NCI-H146 (cell line): ENCODE measurements around the gene AIMP2.
"Not testable (repeated sequence)": the region's sequence is repeated elsewhere in the genome, so short reads cannot be mapped to it uniquely, and the experiment has no call there.

Experiments
- DNase-seq: peaks from one replicate; lab custom pipeline; 2025; lab: John Stamatoyannopoulos, UW

Gene AIMP2

DNA sequence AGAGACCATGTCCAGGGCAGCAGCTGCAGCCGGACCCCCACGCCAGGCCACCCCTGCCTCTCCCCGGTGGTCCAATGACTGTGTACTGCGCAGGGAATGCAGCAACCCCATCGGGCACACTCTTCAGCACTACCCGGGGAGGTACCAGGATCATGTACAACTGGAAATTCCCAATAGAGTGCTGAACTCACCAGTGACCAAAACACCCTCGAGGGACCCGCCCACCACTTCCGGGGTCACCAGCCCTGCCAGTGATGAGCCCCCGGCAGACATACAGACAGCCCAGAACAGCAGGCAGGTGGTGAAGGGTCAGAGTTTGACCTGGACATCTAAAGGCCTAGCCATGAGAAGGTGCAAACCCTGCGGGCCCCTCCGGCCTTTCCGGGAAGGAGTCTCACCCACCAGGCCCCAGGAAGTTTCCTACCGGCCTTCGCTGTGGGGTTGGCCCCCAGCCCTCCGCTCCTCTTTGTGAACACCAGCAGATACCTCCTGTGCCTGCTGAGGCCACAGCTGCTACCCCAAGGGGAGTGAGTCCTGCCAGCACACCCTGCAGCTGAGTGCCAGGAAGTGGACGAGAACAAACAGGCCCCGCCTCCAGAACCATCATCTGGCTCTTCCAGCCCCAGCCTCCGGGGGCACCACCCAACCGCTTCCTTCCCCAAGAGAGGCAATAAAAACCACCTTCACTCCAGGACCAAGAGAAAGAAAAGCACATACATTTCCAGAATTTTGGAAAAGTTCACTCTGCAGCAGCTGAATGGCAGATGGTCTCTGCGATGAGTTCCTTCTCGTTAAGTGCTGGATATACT is 17.1 kb downstream of the AIMP2 start:
- peak; percentile 34 for DNase-seq

DNA sequence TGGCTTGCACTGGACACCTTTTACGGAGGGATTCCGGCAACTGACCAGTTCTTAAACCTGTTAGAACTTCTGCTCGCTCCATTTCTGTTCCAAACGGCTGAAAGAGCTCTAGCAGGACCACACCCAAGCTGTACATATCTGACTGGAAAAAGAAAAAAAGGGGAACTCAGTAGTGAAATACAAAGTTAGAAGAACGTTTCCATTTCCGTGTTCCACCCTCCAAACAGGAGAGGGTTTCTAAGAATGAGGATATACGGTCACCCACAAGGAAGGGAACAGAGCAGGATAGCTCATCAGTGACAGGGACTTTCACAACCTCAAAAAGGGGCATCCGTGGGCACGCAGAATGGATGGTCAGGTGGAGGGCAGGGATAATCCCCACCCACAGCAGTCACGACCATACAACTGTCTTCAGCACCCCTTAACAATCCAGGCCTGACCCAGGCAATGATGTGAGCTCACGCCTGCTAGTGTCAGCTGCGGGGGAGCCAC is 17.8 kb downstream of the AIMP2 start:
- no peak for DNase-seq

DNA sequence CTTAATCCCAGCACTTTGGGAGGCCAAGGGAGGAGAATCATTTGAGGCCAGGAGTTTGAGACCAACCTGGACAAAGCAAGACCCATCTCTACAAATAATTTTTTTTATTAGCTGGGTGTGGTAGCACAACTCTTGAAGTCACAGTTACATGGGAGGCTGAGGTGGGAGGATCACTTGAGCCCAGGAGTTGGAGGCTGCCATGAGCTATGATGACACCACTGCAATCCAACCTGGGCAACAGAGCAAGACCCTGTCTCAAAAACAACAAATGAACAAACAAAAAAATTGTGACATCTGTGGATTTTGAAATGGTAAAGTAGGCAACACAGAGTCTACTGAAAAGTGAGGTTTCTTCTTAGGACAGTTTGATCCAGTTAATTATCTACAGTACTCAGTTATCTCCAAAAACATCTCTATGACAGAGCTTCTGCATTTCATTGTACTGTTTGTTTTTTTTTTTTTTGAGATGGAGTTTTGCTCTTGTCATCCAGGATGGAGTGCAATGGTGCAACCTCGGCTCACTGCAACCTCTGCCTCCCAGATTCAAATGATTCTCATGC is 18.8 kb downstream of the AIMP2 start:
- no peak for DNase-seq

DNA sequence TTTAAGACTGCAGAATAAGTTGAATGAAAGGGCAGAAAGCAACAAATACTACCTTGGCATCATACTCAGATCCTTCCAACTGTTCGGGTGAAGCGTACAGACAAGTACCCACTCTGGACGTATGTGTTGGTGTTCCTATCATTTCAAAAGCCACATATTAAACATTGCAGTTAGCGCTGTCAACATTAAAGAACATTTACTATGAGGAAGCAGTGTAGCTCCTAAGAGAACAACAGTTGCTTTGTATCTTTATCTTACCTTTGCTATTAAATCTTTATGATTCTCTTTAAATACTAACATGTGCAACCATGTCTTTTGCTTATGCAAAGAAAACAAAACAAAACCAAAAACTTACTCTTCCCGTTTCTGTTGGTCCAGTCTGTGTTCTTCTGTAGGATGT is 19.5 kb downstream of the AIMP2 start:
- DNase-seq: no peak

DNA sequence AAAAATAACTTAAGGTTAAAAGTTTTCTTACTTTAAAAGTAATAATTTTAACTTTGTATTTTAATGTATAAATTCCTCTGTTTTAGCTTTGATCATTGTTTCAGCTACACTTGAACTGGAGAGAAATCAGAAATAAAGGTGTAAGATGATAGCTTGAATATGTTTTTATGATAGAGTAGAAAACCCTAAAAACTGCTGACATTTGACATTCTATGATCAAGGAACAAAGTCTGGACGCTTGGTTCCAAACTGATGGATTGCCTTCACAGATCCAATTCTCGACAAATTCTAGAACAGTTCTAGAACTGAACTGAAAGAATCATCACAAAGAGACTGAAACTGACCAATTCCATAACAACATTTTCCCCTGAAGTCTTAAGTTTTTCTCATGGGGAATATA is 21.9 kb downstream of the AIMP2 start, which contains the start of gene ANKRD61:
TSS of gene ANKRD61 (plus strand) at position 389 of the 400 bp plus-strand sequence. CDS start at position 389, 0 bp downstream.
- no peak for DNase-seq

DNA sequence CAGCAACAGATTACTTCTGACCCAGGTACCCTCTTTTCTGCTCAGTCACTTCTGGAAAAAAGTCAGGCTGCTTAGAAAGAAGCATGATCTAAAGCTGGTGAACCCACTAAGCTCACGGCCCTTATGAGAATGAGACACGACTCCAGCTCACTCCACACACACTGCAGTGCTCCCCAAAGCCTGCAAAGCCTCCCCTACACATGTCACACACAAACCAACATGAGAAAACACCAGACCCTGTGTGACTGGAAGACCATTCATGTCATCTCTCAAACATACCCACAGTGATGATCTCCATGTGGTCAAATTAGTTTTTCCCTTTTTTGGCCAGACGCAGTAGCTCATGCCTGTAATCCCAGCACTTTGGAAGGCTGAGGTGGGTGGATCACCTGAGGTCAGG is 22.5 kb downstream of the AIMP2 start:
- DNase-seq: no peak

DNA sequence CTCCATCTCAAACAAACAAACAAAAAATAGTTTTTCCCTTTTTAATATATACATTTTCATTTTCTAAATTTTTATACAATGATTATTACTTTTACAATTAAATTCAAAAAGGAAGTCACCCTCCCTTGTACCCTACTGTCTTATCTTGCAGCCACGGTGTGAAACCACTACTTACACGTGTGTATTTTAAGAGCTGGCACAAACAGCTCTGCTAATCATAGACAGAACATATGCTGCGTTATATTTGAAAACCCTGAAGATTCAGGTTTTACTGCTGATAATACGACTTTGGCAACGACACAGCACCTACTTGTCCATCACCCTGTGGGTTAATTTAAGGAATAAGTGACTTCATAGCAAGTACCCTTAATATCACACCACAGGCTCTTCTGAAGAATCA is 23.1 kb downstream of the AIMP2 start:
- DNase-seq: no peak

DNA sequence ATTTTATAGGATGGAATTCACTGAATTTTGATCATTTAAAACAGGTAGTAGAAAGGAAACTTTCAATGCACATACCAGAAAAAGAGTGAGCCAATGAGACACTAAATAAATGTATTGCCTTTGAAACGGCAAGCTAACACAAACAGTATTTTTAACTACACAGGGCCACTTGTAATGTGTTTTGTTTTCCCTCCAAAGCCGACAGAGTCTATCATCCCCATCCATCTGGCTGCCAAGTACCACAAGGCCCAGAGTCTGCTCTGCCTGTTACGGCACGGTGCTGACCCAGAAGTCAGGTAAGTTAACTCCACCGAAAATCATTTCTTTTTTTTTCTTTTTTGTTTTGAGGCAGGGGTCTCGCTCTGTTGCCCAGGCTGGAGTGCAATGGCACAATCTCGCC is 23.6 kb downstream of the AIMP2 start:
- no peak for DNase-seq

DNA sequence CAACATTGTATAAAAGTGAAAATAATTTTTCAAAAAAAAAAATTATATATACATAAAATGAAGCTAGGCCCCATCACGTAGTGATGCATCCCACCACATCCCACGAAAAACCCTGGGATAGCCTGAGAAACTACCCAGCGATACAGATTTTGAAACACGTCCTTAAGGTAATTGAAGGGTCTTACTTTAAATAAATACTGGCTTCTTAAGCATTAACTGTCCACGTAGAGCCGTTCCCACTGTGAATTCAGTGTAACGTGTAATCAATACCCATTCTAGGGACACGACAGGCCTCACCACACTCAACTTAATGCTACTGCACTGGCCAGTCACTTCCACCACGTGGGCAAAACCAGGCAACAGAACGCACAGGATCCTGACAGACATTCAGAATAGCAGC is 26.1 kb downstream of the AIMP2 start:
- no peak for DNase-seq

DNA sequence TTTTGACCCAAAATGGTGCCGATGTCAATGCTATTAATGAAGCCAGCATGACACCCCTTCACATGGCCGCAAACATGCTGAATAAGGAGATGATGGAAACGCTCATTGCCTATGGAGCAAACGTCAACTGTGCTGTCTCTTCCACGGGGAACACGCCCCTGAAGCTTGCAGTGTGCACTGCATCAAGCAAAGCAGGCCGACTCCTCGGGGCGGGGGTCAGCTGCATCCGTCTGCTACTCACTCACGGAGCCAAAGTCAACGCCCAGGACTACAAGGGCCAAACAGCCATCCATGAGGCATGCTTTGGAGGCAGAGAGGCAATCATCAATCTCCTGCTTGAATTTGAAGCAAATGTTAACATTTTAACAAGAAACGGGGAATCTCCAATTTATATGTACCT is 26.6 kb downstream of the AIMP2 start:
- no peak for DNase-seq

DNA sequence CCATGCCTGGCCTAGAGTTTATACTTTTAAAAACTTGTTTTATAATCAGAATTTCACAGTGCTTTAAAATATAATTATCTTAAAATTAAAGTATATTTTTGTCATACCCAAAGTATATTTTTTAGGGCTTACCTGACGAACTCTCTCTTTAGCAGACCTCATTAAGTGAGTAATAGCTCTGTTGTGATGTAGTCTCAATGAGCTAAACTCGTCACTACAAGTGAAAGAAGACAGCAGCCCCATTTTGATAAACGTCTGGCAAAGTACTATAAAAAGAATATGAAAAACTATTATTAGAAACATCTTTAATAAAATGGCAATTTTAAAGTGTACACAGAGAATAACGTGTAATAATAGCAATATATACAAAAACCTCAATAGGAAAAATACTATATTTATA is 40.7 kb downstream of the AIMP2 start:
- no peak for DNase-seq

DNA sequence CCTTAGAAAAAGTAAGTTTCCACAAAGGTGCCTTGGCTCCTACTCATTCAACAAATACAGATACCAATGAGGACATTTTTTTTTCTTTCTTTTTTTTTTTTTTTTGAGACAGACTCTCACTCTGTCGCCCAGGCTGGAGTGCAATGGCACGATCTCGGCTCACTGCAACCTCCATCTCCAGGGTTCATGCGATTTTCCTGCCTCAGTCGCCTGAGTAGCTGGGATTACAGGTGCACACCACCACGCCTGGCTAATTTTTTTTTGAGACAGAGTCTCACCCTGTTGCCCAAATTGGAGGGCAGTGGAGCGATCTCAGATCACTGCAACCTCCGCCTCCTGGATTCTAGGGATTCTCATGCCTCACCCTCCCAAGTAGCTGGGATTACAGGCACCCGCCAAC is 42.1 kb downstream of the AIMP2 start:
- DNase-seq: not testable (repeated sequence)

DNA sequence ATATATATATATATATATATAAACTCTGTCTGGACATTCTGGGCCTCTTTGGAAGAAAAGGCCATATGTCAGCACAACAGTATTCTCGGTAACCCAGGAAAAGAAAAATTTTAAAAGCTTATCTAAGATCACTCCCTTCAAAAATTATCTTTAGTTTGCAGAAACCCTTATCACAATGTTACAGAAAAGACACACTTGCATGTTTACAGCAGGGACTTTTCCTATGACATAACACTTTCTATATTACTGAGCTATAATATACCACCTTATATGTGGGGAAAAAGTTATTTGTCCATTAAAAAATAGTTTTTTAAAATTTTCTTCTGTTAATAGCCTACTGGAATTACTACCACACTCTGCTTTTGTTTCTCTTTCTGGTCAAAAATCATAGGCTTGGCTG is 47.5 kb downstream of the AIMP2 start:
- no peak for DNase-seq

DNA sequence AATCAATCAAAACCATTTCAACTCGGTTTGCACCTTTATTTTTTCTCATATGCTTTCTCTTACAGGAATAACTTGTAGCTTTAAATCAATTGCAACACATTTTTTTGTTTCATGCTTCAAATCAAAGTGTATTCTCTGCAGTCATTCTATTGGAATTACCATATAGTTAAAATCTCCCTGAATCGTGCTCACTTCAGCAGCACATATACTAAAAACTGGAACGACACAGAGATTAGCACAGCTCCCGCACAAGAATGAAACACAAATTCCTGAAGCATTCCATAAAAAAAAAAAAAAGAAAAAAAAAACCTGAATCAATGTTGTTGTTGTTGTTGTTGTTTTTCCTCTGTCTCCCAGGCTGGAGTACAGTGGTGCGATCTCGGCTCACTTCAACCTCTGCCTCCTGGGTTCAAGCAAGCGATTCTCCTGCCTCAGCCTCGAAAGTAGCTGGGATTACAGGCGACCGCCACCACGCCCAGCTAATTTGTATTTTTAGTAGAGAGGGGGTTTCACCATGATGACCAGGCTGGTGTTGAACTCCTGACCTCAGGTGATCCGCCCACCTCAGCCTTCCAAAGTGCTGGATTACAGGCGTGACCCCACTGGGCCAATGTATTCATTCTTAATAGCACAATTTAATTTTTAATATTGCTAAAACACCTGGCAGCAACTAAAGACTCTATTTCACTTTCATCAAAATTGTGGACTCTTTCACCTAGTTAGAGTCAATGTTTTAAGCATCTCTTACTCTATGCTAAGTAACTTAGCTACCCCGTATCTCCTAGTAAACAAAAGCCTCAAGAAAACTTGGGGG is 48.5 kb downstream of the AIMP2 start:
- no peak for DNase-seq

DNA sequence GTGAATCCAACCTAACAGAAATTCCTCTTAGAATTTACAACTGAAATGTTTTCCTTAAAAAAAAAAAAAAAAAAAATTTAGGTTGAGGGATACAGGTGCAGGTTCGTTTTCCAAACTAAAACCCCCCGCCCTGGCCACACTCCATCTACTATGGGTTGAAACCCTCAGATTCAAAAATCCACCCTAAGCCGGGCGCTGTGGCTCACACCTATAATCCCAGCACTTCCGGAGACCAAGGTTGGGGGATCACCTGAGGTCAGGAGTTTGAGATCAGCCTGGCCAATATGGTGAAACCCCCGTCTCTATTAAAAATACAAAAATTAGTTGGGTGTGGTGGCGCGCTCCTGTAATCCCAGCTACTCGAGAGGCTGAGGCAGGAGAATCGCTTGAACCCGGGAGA is 50.9 kb downstream of the AIMP2 start:
- not testable (repeated sequence) for DNase-seq

DNA sequence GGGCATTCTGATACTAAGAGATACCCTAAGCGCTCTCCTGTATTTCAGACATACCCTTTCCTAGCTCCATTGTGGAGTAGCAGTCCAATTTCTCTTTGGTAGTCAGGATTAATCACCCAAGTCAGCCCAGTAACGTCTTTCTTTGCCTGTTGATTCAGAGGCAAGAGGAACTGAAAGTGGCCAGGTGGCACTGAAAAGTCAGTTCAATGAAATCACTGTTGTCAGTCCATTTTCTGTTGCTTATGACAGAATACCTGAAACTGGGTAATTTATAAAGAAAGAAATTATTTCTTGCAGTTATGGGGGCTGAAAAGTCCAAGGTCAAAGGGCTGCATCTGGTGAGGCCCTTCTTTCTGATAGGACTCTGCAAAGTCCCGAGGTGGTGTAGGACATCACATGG is 62.3 kb downstream of the AIMP2 start:
- DNase-seq: no peak
